BE2C (cell line): ENCODE data around the gene STAB2.

Experiments used
- DNase-seq: peaks from one replicate; pipeline ENCODE4 v3.0.0-alpha.2; 2020
- H3K27me3 ChIP-seq: fragments of 250-450 bp; sonication (Bioruptor Pico); 2 replicates; pipeline ENCODE4 v1.5.1; 2020; ENCODE audit warnings: mild to moderate bottlenecking
- H3K36me3 ChIP-seq: fragments of 250-450 bp; sonication (Bioruptor Pico); 2 replicates; pipeline ENCODE4 v1.5.1; 2020; ENCODE audit warnings: mild to moderate bottlenecking
- H3K4me1 ChIP-seq: fragments of 250-450 bp; sonication (Bioruptor Pico); 2 replicates; pipeline ENCODE4 v1.5.1; 2020
- H3K4me3 ChIP-seq: 2 replicates; pipeline ENCODE4 v1.5.1; 2011; ENCODE audit warnings: low read depth, low read length
- H3K9me3 ChIP-seq: fragments of 250-450 bp; sonication (Bioruptor Pico); 2 replicates; pipeline ENCODE4 v1.5.1; 2020
- TF ChIP-seq, protein P1 (sequence below): IDR thresholded peaks from 2 replicates; pipeline ENCODE4 v1.5.1; 2012; ENCODE audit warnings: mild to moderate bottlenecking, low read depth, low read length

STAB2 gene

DNA sequence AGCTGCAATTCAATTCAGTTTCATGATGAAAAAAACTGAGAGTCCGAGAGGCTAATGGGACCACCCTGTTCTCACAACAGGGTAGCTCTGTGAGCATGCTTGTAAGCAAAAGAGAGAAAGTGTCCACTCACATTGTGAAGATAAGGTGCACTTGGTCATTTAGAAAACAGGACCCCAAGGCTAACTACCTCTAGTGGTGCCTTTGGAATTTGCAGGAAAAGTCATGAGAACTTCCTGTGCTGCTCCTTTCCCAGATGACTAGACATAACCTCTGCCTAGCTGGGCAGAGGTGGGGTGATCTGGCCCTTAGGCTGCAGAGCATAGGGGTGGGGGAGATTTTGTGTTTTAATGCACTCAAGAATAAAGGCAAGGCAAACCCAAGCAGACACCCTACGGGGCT lies 118.9 kb downstream of the STAB2 start:
- TF ChIP-seq, protein P1, sequence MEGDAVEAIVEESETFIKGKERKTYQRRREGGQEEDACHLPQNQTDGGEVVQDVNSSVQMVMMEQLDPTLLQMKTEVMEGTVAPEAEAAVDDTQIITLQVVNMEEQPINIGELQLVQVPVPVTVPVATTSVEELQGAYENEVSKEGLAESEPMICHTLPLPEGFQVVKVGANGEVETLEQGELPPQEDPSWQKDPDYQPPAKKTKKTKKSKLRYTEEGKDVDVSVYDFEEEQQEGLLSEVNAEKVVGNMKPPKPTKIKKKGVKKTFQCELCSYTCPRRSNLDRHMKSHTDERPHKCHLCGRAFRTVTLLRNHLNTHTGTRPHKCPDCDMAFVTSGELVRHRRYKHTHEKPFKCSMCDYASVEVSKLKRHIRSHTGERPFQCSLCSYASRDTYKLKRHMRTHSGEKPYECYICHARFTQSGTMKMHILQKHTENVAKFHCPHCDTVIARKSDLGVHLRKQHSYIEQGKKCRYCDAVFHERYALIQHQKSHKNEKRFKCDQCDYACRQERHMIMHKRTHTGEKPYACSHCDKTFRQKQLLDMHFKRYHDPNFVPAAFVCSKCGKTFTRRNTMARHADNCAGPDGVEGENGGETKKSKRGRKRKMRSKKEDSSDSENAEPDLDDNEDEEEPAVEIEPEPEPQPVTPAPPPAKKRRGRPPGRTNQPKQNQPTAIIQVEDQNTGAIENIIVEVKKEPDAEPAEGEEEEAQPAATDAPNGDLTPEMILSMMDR = peak; percentile 36; the same call in 1 of the 2 replicates
- H3K4me1 ChIP-seq = no peaks in the 10 kb centered on the region
- no peaks in the 10 kb centered on the region for H3K9me3 ChIP-seq
- H3K27me3 ChIP-seq = peaks cover 8% of the 10 kb centered on the region; the same call in 1 of the 2 replicates
- H3K4me3 ChIP-seq = no peak overlapping the region
- no peaks in the 10 kb centered on the region for H3K36me3 ChIP-seq
- no peak for DNase-seq

DNA sequence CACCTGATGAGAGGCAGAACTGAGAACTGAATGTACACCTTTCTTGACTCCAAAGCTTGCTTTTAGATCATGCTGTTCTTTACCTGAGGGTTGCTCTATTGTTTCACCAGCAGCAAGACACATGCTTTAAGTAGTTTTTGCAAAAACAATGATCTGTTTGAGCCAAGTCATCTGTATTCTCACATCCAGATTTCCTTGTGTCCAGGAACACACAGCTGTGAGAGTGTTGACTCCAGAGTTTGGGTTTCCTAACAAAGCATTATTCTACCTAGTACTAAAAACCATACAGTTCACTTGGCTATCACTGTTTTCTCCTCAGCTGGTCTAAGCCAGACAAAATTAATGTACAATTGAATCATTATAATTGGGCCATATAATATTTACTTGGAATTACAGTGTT lies 120.4 kb downstream of the STAB2 start:
- TF ChIP-seq, protein P1 = no peak
- no peak for DNase-seq
- Histone ChIP-seq H3K36me3 (no peaks in the 10 kb centered on the region), H3K9me3 (no peaks in the 10 kb centered on the region), H3K4me1 (no peaks in the 10 kb centered on the region), H3K4me3 (no peak overlapping the region), H3K27me3 (peaks cover 8% of the 10 kb centered on the region; the same call in 1 of the 2 replicates)

DNA sequence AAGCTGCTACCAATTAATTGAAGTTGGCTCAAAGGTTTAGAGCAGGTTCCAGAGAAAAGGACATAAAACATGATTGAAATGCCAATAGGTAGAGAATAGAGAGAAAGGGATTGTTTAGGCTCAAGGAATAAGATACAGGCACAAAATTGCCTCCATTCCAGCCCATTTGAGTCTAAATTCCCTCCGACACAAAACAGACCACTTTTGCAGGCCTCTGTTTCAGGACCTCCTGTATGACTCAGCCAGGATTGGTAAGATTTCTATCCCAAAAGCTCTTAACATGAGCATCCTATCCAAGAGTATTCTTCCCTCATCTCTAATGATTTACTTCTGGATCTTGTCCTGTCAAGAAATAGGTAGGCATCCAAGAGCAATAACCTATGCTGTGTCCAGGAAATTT lies 123.5 kb downstream of the STAB2 start:
- Histone ChIP-seq H3K9me3 (no peaks in the 10 kb centered on the region), H3K4me3 (no peak overlapping the region), H3K4me1 (no peaks in the 10 kb centered on the region), H3K36me3 (no peaks in the 10 kb centered on the region), H3K27me3 (peaks cover 8% of the 10 kb centered on the region)
- TF ChIP-seq, protein P1 = no peak
- no peak for DNase-seq

DNA sequence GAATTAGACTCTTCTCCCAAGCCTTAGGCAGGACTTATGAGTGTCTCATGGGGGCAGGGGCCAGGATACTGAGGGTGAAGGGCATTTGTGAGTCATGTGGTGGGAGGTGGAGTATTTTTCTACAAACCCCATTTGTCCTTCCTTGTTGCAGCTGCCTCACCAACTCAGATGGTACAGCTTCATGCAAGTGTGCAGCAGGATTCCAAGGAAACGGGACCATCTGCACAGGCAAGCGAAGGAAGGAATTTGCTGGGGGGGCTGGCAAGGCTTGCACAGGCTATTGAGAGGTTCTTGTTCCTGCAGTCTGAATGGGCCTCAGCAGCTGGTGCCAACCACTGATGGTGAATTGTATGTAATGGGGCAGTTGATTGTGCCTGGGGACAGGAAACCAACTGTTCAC lies 125.1 kb downstream of the STAB2 start:
- Histone ChIP-seq H3K36me3 (no peaks in the 10 kb centered on the region), H3K9me3 (no peaks in the 10 kb centered on the region), H3K4me1 (no peaks in the 10 kb centered on the region), H3K4me3 (no peak overlapping the region), H3K27me3 (peaks cover 8% of the 10 kb centered on the region)
- TF ChIP-seq, protein P1 = no peak
- DNase-seq = no peak

DNA sequence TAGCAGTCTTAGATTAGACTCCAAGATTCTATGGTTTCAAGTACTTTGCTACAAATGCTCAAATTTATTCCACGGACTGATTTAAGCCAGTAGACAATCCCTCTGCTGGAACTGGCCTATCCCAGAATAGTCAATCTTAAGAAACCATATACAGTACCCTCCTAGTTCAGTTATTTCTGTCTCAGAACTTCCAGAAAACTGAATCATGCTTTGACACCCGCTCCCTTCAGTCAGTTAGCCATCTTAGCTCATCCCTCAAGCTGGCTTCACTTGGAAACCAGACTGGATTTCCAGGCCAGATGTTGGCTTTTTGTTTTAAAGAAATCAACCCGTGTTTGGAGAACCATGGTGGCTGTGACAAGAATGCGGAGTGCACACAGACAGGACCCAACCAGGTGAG lies 128.4 kb downstream of the STAB2 start:
- no peak for DNase-seq
- no peak overlapping the region for H3K4me3 ChIP-seq
- H3K9me3 ChIP-seq = no peaks in the 10 kb centered on the region
- no peaks in the 10 kb centered on the region; the same call in none of the 2 replicates for H3K27me3 ChIP-seq
- TF ChIP-seq, protein P1 = no peak
- no peaks in the 10 kb centered on the region for H3K36me3 ChIP-seq
- H3K4me1 ChIP-seq = no peaks in the 10 kb centered on the region

DNA sequence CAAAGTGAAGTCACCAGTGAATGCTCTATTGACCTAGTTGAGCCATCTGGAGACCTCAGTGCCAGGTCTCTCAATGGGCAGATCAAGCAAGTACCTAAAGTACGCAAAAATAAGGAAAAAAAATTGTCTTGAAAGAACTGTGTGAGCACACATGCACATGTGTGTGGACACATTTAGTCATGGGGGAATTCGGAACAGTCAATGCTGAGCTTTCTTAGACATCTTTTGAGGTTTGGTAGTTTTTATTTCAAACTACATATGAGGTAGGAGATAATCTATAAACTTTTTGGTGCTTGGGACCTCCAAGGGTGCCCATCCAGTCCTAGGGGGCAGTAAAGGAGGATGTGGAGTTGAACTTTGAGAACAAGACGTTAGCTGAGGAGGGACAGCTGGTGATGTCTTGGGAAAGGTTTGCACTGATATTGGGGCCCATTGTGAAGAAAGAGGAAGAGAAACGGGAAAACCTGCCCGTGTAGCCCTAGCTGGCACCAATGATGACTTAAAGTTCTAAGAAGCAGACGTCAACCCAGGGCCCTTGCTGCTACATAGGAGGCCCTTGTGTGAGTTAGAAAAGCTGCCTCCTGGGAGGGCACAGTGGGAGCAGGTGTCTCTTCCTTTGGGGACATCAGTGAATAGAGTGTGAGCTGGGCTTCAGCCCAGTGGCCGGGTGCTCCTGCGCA lies 129.6 kb downstream of the STAB2 start:
- DNase-seq = no peak
- TF ChIP-seq, protein P1 = no peak
- H3K4me3 ChIP-seq = no peak overlapping the region
- H3K4me1 ChIP-seq = no peaks in the 10 kb centered on the region
- no peaks in the 10 kb centered on the region; the same call in none of the 2 replicates for H3K27me3 ChIP-seq
- H3K9me3 ChIP-seq = no peaks in the 10 kb centered on the region
- H3K36me3 ChIP-seq = no peaks in the 10 kb centered on the region
